Endodermal cell (in vitro differentiated cells): ENCODE results near the gene MICAL3. TPM values are rescaled to one million over a fixed set of nuclear protein-coding genes. Genes with fewer than 3 reads are reported as not detected.

Experiments used
- DNase-seq: peaks from one replicate; pipeline ENCODE4 v3.0.0-alpha.2; 2017
- H3K27ac ChIP-seq: 2 replicates; pipeline ENCODE4 v1.5.1; 2013; ENCODE audit warnings: mild to moderate bottlenecking, low read depth, low read length, moderate library complexity
- H3K27me3 ChIP-seq: 2 replicates; pipeline ENCODE4 v1.6.1; 2013; ENCODE audit warnings: mild to moderate bottlenecking, low read length, moderate library complexity; ENCODE audit not compliant: insufficient read depth, control insufficient read depth, poor library complexity, severe bottlenecking
- H3K36me3 ChIP-seq: 2 replicates; pipeline ENCODE4 v1.7.0; 2013; ENCODE audit warnings: mild to moderate bottlenecking, low read length, moderate library complexity; ENCODE audit not compliant: control insufficient read depth, insufficient read depth
- H3K4me1 ChIP-seq: one replicate; pipeline ENCODE4 v1.7.0; 2013; ENCODE audit warnings: low read length; ENCODE audit not compliant: control insufficient read depth, insufficient read depth
- H3K4me3 ChIP-seq: 2 replicates; pipeline ENCODE4 v1.5.1; 2013; ENCODE audit warnings: mild to moderate bottlenecking, low read length, moderate library complexity
- H3K9ac ChIP-seq: 2 replicates; pipeline ENCODE4 v1.6.1; 2013; ENCODE audit warnings: mild to moderate bottlenecking, low read length, moderate library complexity; ENCODE audit not compliant: poor library complexity, severe bottlenecking; ENCODE audit errors: extremely low read depth
- H3K9me3 ChIP-seq: 2 replicates; pipeline ENCODE4 v1.6.1; 2013; ENCODE audit warnings: mild to moderate bottlenecking, low read length, moderate library complexity; ENCODE audit not compliant: control insufficient read depth
- H3K27ac Mint-ChIP-seq: 2 replicates; pipeline ENCODE4 v1.8.0; 2020; ENCODE audit warnings: mixed read lengths
- H3K27me3 Mint-ChIP-seq: 2 replicates; pipeline ENCODE4 v1.8.0; 2021; ENCODE audit warnings: mild to moderate bottlenecking, mixed read lengths; ENCODE audit not compliant: insufficient read depth
- H3K36me3 Mint-ChIP-seq: 2 replicates; pipeline ENCODE4 v1.8.0; 2020; ENCODE audit warnings: low read depth, mixed read lengths
- H3K4me1 Mint-ChIP-seq: 2 replicates; pipeline ENCODE4 v1.8.0; 2020; ENCODE audit warnings: mixed read lengths
- H3K4me3 Mint-ChIP-seq: 2 replicates; pipeline ENCODE4 v1.8.0; 2020; ENCODE audit warnings: mild to moderate bottlenecking, moderate library complexity, mixed read lengths
- H3K9me3 Mint-ChIP-seq: 2 replicates; pipeline ENCODE4 v1.8.0; 2020; ENCODE audit warnings: mild to moderate bottlenecking, mixed read lengths
- CTCF ChIP-seq: fragments of 200-600 bp; sonication (generic); conservative IDR thresholded peaks from 2 replicates; pipeline ENCODE4 v1.5.0; 2021; ENCODE audit warnings: antibody characterized with exemption, mild to moderate bottlenecking
- WGBS, 2 experiments: methylation state at CpG; one replicate each; pipeline versions ENCODE4 v1.1.5 to v1.1.7; 2013; ENCODE audit warnings: missing lambda C conversion rate in 2 of 2, mixed read lengths in 1 of 2; ENCODE audit not compliant: insufficient coverage in 1 of 2, insufficient read length in 1 of 2; 5-methylcytosine and 5-hydroxymethylcytosine counted together
- total RNA-seq, 2 donors: library from RNA; stranded (reverse); fragmentation: NEBNext Ultra II Directional in 1 of 2; extraction: Animal tissue kit (Norgen Biotek cat#: 25700) in 1 of 2; gene quantifications; 2 replicates in 1 of 2; 3 replicates in 1 of 2; pipeline ENCODE4 v1.2.1, GENCODE V29; 2021

The MICAL3 gene
- total RNA-seq, 2 donors from 2014 or later, result 42.8 to 48.1 TPM

GRCh38 chr22:17869285-17870096 is 154.9 kb downstream of the MICAL3 start:
- H3K27ac Mint-ChIP-seq, result no peak overlapping the region
- WGBS, 2 experiments, result 89 to 93% methylated on average over 5 to 9 of the region's 9 CpGs

GRCh38 chr22:17868771-17869170 is 155.6 kb downstream of the MICAL3 start:
- no peak for TF ChIP-seq CTCF
- Histone ChIP-seq H3K27me3 (no peaks in the 10 kb centered on the region), H3K27ac (no peak overlapping the region), H3K4me1 (no peaks in the 10 kb centered on the region), H3K36me3 (peaks cover 36% of the 10 kb centered on the region), H3K9ac (no peak overlapping the region), H3K4me3 (no peak overlapping the region), H3K9me3 (no peaks in the 10 kb centered on the region)
- Mint-ChIP-seq H3K4me1 (no peaks in the 10 kb centered on the region), H3K27ac (no peak overlapping the region), H3K27me3 (no peaks in the 10 kb centered on the region), H3K9me3 (no peaks in the 10 kb centered on the region), H3K36me3 (peaks cover 46% of the 10 kb centered on the region), H3K4me3 (no peak overlapping the region)
- DNase-seq, result no peak
- 92 to 95% methylated on average over 6 to 10 of the region's 10 CpGs for WGBS, 2 experiments

More at GRCh38 chr22:17869285-17870096, 154.9 kb downstream of the MICAL3 start:
- Histone ChIP-seq H3K4me3 (no peak overlapping the region), H3K4me1 (no peaks in the 10 kb centered on the region), H3K36me3 (peaks cover 28% of the 10 kb centered on the region), H3K9ac (no peak overlapping the region), H3K27me3 (no peaks in the 10 kb centered on the region), H3K9me3 (no peaks in the 10 kb centered on the region), H3K27ac (no peak overlapping the region)
- H3K4me3 Mint-ChIP-seq, result no peak overlapping the region
- H3K27me3 Mint-ChIP-seq, result no peaks in the 10 kb centered on the region
- no peaks in the 10 kb centered on the region for H3K9me3 Mint-ChIP-seq
- peaks cover 42% of the 10 kb centered on the region for H3K36me3 Mint-ChIP-seq
- DNase-seq, result no peak
- no peaks in the 10 kb centered on the region for H3K4me1 Mint-ChIP-seq
- TF ChIP-seq CTCF, result no peak

DNA sequence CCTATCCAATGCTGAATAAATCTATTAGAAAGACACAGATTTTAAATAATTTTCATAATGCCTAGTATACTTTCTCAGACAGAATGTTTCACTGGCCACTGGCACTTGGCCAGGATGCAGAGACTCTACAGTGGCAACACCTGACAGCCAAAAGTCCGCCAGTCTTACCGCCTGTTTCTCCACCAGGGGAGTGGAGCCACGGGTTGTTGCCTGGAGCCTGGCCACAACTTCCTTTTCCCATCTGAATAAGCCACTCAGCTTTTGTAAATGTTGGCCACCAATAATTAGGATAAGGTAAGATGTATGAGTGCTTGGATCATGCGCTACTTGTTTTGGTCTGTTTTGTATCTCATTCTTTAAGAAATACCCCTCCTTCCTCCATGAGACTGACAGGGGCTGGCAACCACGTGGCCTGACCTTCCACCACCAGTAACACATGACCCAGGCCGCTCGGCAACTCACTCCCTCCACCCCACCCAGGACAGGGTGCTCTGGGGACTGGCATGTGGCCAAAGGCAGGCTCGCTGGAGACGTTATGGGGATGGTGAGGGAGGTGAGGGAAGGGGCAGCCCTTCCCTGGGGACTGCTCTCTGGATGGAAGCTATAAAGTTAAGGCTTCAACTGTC is 157.1 kb downstream of the MICAL3 start:
- Histone ChIP-seq H3K27ac (no peak overlapping the region), H3K4me3 (no peak overlapping the region), H3K27me3 (no peaks in the 10 kb centered on the region), H3K9me3 (no peaks in the 10 kb centered on the region), H3K36me3 (peaks cover 36% of the 10 kb centered on the region), H3K9ac (no peak overlapping the region), H3K4me1 (no peaks in the 10 kb centered on the region)
- TF ChIP-seq CTCF, result no peak
- H3K4me3 Mint-ChIP-seq, result no peak overlapping the region
- no peak for DNase-seq
- no peaks in the 10 kb centered on the region for H3K27me3 Mint-ChIP-seq
- peaks cover 44% of the 10 kb centered on the region for H3K36me3 Mint-ChIP-seq
- no peaks in the 10 kb centered on the region for H3K9me3 Mint-ChIP-seq
- no peak overlapping the region for H3K27ac Mint-ChIP-seq
- H3K4me1 Mint-ChIP-seq, result no peaks in the 10 kb centered on the region
- 91 to 100% methylated on average over 3 to 9 of the region's 9 CpGs for WGBS, 2 experiments
